GM12892 (cell line): Measurements from ENCODE around the gene RAB6B.

ENCODE experiments used
- POLR2A ChIP-seq: IDR thresholded peaks from 2 replicates; pipeline ENCODE4 v1.6.1; 2011; ENCODE audit warnings: low read depth, low read length, control low read depth
- POLR2AphosphoS5 ChIP-seq: IDR thresholded peaks from 2 replicates; pipeline ENCODE4 v1.6.1; 2011; ENCODE audit warnings: low read depth, low read length, control low read depth
- TAF1 ChIP-seq: IDR thresholded peaks from 2 replicates; pipeline ENCODE4 v1.6.1; 2011; ENCODE audit warnings: low read depth, mild to moderate bottlenecking, control low read depth, low read length, borderline replicate concordance

DNA sequence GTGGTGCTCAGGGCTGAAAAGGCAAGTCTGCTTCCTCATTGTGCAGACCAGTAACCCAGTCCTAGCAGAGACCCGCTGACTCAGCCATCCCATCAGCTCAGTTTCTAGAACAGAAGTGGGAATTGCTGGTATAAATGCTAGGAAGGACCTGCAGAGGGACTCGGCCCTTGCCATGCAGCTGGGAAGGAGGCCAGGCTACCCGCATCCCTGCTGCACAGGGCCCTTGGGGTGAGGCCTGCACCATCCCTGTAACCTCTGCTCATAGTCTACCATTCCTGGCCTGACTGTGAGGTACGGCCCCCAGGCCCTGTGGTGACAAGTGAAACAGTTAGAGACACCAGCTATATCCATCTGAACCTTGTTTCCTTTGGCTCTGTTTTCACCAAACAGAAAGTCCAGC is 23.5 kb downstream of the RAB6B start:
- TF ChIP-seq TAF1 (no peak), POLR2AphosphoS5 (no peak), POLR2A (no peak)
